ENCODE data around the gene MGAT2.

MGAT2 gene

GRCh38 chr14:49620182-49621113 is at the start of gene MGAT2, which contains the start of gene RPL36AL:
MGAT2 (plus strand) TSS chr14:49620799; CDS start chr14:49621269, 470 bp downstream.
RPL36AL (minus strand) TSS chr14:49620626; CDS start chr14:49619104, 1,522 bp downstream.
- DNase-seq (ENCODE audit: low read depth) = peak; percentile 98
- peak within 1 kb of the TSS; percentile 63 for H3K4me3 ChIP-seq (ENCODE audit: control insufficient read depth, low read depth, low read length)
- TF ChIP-seq CTCF (IDR thresholded peaks at IDR 0.05; ENCODE audit: control insufficient read depth, insufficient read depth, low read depth, low read length, missing control alignments) = peak; percentile 28

DNA sequence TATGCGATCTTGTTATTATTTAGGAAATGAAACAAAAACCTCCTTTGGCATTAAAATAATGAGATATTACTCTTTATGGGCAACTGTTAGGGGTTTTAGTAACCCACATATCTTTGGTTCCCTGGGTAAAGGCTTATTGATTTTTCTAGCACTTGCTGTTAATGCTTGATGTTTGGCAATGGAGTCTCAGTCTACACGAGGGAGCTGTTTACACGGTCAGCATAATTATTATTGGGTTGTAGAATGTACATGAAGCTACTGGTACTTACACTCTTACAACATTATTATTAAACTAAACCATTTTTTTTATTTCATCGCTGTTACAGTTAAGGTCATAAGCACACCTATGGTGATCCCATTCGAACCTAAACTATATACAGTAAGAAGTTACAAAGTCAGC is 46.6 kb upstream of the MGAT2 start:
- H3K4me3 ChIP-seq (ENCODE audit: control insufficient read depth, low read depth, low read length) = no peak overlapping the region
- DNase-seq (ENCODE audit: low read depth) = no peak
- no peak for TF ChIP-seq CTCF (IDR thresholded peaks at IDR 0.05; ENCODE audit: control insufficient read depth, insufficient read depth, low read depth, low read length, missing control alignments)

- no peak for DNase-seq (ENCODE audit: low read depth)
- TF ChIP-seq CTCF (IDR thresholded peaks at IDR 0.05; ENCODE audit: control insufficient read depth, insufficient read depth, low read depth, low read length, missing control alignments) = no peak
- H3K4me3 ChIP-seq (ENCODE audit: control insufficient read depth, low read depth, low read length) = no peak overlapping the region
Observed at GRCh38 chr14:49578141-49578540, 42.5 kb upstream of the MGAT2 start.

GRCh38 chr14:49579841-49580240 is 40.8 kb upstream of the MGAT2 start:
- DNase-seq (ENCODE audit: low read depth) = no peak
- no peak for TF ChIP-seq CTCF (IDR thresholded peaks at IDR 0.05; ENCODE audit: control insufficient read depth, insufficient read depth, low read depth, low read length, missing control alignments)
- no peak overlapping the region for H3K4me3 ChIP-seq (ENCODE audit: control insufficient read depth, low read depth, low read length)

DNA sequence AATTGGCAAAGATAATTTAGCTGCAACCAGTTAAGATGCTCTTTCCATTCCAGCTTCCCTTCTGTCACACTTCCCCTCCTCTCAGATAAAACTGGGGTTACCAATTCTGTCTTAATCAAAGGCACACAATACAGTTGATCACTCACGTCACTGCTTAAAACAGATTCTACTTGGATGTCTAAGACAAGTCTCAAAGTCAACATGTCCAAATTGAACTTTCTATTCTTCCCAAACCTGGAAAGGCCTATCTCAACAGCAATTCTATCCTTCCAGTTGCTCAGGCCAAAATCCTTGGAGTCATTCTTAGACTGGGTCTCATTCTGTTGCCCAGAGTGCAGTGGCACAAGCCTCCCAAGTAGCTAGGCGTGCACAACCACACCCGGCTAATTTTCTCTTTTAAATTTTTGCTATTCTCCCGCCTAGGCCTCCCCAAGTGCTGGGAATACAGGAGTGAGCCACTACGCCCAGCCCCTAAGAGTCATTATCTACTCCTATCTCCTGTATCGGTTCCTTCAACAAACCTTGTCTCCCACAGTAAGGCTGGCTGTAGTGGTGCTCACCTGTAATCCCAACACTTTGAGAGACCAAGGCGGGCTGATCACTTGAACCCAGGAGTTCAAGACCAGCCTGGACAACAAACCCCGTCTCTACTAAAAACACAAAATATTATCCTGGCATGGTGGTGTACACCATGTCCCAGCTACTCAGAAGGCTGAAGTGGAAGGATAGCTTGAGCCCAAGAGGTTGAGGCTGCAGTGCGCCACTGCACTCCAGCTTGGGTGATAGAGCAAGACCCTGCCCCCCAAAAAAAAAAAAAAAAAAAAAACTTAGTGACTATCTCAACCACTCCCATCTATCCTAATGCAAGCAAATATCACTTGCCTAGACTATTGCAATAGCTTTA is 39.1 kb upstream of the MGAT2 start:
- no peak for DNase-seq (ENCODE audit: low read depth)
- TF ChIP-seq CTCF (IDR thresholded peaks at IDR 0.05; ENCODE audit: control insufficient read depth, insufficient read depth, low read depth, low read length, missing control alignments) = no peak
- no peak overlapping the region for H3K4me3 ChIP-seq (ENCODE audit: control insufficient read depth, low read depth, low read length)
